Kidney epithelial cell (primary cell): ENCODE data around the gene MGMT. TPM values are rescaled to one million over a fixed set of nuclear protein-coding genes. Genes with fewer than 3 reads are reported as not detected.

ENCODE experiments used
- DNase-seq: peaks from one replicate; pipeline ENCODE4 v3.0.0-alpha.2; 2010; ENCODE audit warnings: low read depth
- H3K27me3 ChIP-seq: 2 replicates; pipeline ENCODE4 v1.6.0; 2011; ENCODE audit warnings: low read length; ENCODE audit not compliant: control insufficient read depth, insufficient read depth
- H3K36me3 ChIP-seq: 2 replicates; pipeline ENCODE4 v1.5.1; 2011; ENCODE audit warnings: low read length; ENCODE audit not compliant: control insufficient read depth, insufficient read depth
- H3K4me3 ChIP-seq: 2 replicates; pipeline ENCODE4 v1.5.1; 2011; ENCODE audit warnings: low read depth, mild to moderate bottlenecking, control low read depth, low read length
- CTCF ChIP-seq: IDR thresholded peaks from 2 replicates; pipeline ENCODE4 v1.5.1; 2011; ENCODE audit warnings: mild to moderate bottlenecking, moderate library complexity, low read length, control low read depth, inconsistent platforms; ENCODE audit not compliant: insufficient read depth, poor library complexity, severe bottlenecking
- total RNA-seq: library from RNA; depleted of rRNA; stranded (reverse); fragments of >200 nt; gene quantifications from 2 replicates; pipeline ENCODE4 v1.2.3, GENCODE V29; 2015

The MGMT gene
- total RNA-seq, 1 donor from 2014 or later = 36.1 TPM

- no peak for DNase-seq
- no peak overlapping the region for H3K4me3 ChIP-seq
- no peaks in the 10 kb centered on the region for H3K27me3 ChIP-seq
- no peaks in the 10 kb centered on the region for H3K36me3 ChIP-seq
- no peak for TF ChIP-seq CTCF
Measured at GRCh38 chr10:129715805-129716204, 248.8 kb downstream of the MGMT start.

GRCh38 chr10:129716211-129716681 lies 249.2 kb downstream of the MGMT start:
- no peak for TF ChIP-seq CTCF
- Histone ChIP-seq H3K36me3 (no peaks in the 10 kb centered on the region), H3K4me3 (no peak overlapping the region), H3K27me3 (no peaks in the 10 kb centered on the region)
- no peak for DNase-seq

- TF ChIP-seq CTCF = no peak
- Histone ChIP-seq H3K27me3 (no peaks in the 10 kb centered on the region), H3K36me3 (no peaks in the 10 kb centered on the region), H3K4me3 (no peak overlapping the region)
- no peak for DNase-seq
Measured at GRCh38 chr10:129716881-129717280, 249.8 kb downstream of the MGMT start.

GRCh38 chr10:129717816-129718547 lies 250.9 kb downstream of the MGMT start:
- H3K27me3 ChIP-seq = no peaks in the 10 kb centered on the region
- DNase-seq = no peak
- no peak for TF ChIP-seq CTCF
- no peak overlapping the region for H3K4me3 ChIP-seq
- no peaks in the 10 kb centered on the region for H3K36me3 ChIP-seq

- H3K36me3 ChIP-seq = no peaks in the 10 kb centered on the region
- H3K27me3 ChIP-seq = no peaks in the 10 kb centered on the region
- no peak overlapping the region for H3K4me3 ChIP-seq
- TF ChIP-seq CTCF = no peak
- DNase-seq = no peak
Measured at GRCh38 chr10:129718548-129719414, 251.7 kb downstream of the MGMT start.
